Measurements from ENCODE around the gene GNPTG.

The GNPTG gene

GRCh38 chr16:1312467-1312816 lies 39.3 kb upstream of the GNPTG start:
- no peak for DNase-seq (ENCODE audit: low read depth)
- no peak for TF ChIP-seq MYC (IDR thresholded peaks at IDR 0.05; ENCODE audit: low read depth, low read length)
- TF ChIP-seq POLR2A (IDR thresholded peaks at IDR 0.05; ENCODE audit: extremely low read depth, insufficient read length) = no peak
- no peak for TF ChIP-seq MAX (IDR thresholded peaks at IDR 0.05; ENCODE audit: low read depth, low read length)
- no peak for TF ChIP-seq CTCF (IDR thresholded peaks at IDR 0.05; ENCODE audit: low read depth, low read length)
- no peak overlapping the region for H3K4me3 ChIP-seq (ENCODE audit: low read depth, low read length)

GRCh38 chr16:1312903-1313302 lies 38.8 kb upstream of the GNPTG start:
- TF ChIP-seq CTCF (IDR thresholded peaks at IDR 0.05; ENCODE audit: low read depth, low read length) (no peak), MYC (IDR thresholded peaks at IDR 0.05; ENCODE audit: low read depth, low read length) (no peak), POLR2A (IDR thresholded peaks at IDR 0.05; ENCODE audit: extremely low read depth, insufficient read length) (no peak), MAX (IDR thresholded peaks at IDR 0.05; ENCODE audit: low read depth, low read length) (no peak)
- DNase-seq (ENCODE audit: low read depth) = no peak
- H3K4me3 ChIP-seq (ENCODE audit: low read depth, low read length) = no peak overlapping the region

- no peak for DNase-seq (ENCODE audit: low read depth)
- H3K4me3 ChIP-seq (ENCODE audit: low read depth, low read length) = no peak overlapping the region
- TF ChIP-seq CTCF (IDR thresholded peaks at IDR 0.05; ENCODE audit: low read depth, low read length) (no peak), MYC (IDR thresholded peaks at IDR 0.05; ENCODE audit: low read depth, low read length) (no peak), POLR2A (IDR thresholded peaks at IDR 0.05; ENCODE audit: extremely low read depth, insufficient read length) (no peak), MAX (IDR thresholded peaks at IDR 0.05; ENCODE audit: low read depth, low read length) (no peak)
Measured at GRCh38 chr16:1313721-1314369, 37.9 kb upstream of the GNPTG start.

- H3K4me3 ChIP-seq (ENCODE audit: low read depth, low read length) = no peak overlapping the region
- no peak for TF ChIP-seq POLR2A (IDR thresholded peaks at IDR 0.05; ENCODE audit: extremely low read depth, insufficient read length)
- TF ChIP-seq CTCF (IDR thresholded peaks at IDR 0.05; ENCODE audit: low read depth, low read length) = no peak
- TF ChIP-seq MAX (IDR thresholded peaks at IDR 0.05; ENCODE audit: low read depth, low read length) = no peak
- TF ChIP-seq MYC (IDR thresholded peaks at IDR 0.05; ENCODE audit: low read depth, low read length) = no peak
Measured at GRCh38 chr16:1314399-1315068, 37.2 kb upstream of the GNPTG start.

GRCh38 chr16:1315081-1316032 lies 36.4 kb upstream of the GNPTG start:
- DNase-seq (ENCODE audit: low read depth) = no peak
- no peak overlapping the region for H3K4me3 ChIP-seq (ENCODE audit: low read depth, low read length)
- TF ChIP-seq POLR2A (IDR thresholded peaks at IDR 0.05; ENCODE audit: extremely low read depth, insufficient read length) = no peak
- no peak for TF ChIP-seq MYC (IDR thresholded peaks at IDR 0.05; ENCODE audit: low read depth, low read length)
- no peak for TF ChIP-seq MAX (IDR thresholded peaks at IDR 0.05; ENCODE audit: low read depth, low read length)
- TF ChIP-seq CTCF (IDR thresholded peaks at IDR 0.05; ENCODE audit: low read depth, low read length) = no peak

More at GRCh38 chr16:1314399-1315068, 37.2 kb upstream of the GNPTG start:
- DNase-seq (ENCODE audit: low read depth) = no peak
